Posterior cingulate gyrus (tissue), 11 donors: ENCODE measurements around the gene DBH.

Experiments used
- DNase-seq, 10 donors: peaks; one replicate each; pipeline versions ENCODE4 v3.0.0 to v3.0.0-alpha.2; 2020 to 2021; ENCODE audit warnings: mixed read lengths in 3 of 10
- intact Hi-C: fragments of 100-400 bp; cut with DNase I; formaldehyde crosslinking; loops from one replicate; pipeline ENCODE4 v1.15.1; 2023

The DBH gene

GRCh38 chr9:133705576-133705975 is 69.4 kb downstream of the DBH start:
- intact Hi-C loops = no loop called here
- DNase-seq = peak in 3 of 10 donors; percentile 9 to 41 (median 29)

GRCh38 chr9:133706307-133707050 is 70.3 kb downstream of the DBH start:
- intact Hi-C loops = no loop called here
- peak in 5 of 10 donors; percentile 7 to 50 (median 29) for DNase-seq

GRCh38 chr9:133707065-133707762 is 71.1 kb downstream of the DBH start:
- peak in 7 of 10 donors; percentile 6 to 82 (median 31) for DNase-seq
- intact Hi-C loops = no loop called here

- intact Hi-C loops = no loop called here
- DNase-seq = peak in 3 of 10 donors; percentile 19 to 51 (median 34)
These were observed 71.6 kb downstream of the DBH start for GRCh38 chr9:133707763-133708245.

- intact Hi-C loops = no loop called here
- peak in 5 of 10 donors; percentile 6 to 73 (median 9) for DNase-seq
These were observed 72.3 kb downstream of the DBH start for GRCh38 chr9:133708246-133709014.
